ENCODE results near the gene PPIL6.
"Not testable (repeated sequence)": the region's sequence is repeated elsewhere in the genome, so short reads cannot be mapped to it uniquely, and the experiment has no call there.

PPIL6 gene

DNA sequence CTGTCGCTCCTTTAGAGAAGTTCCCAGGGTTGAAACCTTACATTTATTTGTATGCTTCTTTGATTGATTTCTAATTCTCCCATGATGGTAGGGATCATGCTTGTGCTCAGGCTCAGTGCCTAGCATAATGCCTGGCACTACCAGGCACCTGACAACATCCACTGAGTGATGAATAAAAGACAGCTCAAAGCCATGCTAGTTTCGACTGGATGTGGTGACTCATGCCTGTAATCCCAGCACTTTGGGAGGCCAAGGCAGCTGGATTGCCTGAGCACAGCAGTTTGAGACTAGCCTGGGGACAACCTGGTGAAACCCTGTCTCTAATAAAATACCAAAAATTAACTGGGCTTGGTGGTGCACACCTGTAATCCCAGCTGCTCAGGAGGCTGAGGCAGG, 46.5 kb downstream of the PPIL6 start:
- no peak for DNase-seq

DNA sequence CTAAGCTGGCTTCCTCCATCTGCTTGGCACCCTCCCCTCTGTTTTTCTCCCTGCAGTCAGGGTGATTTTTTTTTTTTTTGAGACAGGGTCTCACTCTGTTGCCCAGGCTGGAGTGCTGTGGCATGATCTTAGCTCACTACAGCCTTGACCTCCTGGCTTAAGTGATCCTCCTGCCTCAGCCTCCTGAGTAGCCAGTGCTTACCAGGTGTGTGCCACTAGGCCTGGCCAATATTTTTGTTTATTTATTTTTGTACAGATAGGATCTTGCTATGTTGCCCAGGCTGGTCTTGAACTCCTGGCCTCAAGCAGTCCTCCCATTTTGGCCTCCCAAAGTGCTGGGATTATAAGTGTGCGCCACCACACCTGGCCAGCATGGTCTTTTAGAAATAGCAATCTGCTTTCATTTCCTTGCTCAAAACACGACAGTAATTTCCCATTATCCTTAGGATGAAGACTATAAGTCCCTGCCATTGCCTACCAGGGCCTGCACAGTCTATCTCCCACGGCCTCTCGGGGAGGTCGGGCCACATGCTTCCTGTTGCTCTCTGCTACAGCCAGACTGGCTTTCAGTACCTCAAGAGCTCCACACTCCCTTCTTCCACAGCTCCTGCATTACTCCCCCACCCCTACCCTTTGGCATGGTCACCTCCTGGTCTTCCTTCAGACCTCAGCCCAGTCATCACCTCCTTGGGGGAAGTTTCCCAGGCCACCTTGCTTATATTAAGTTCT, 47.1 kb downstream of the PPIL6 start:
- DNase-seq, result no peak

DNA sequence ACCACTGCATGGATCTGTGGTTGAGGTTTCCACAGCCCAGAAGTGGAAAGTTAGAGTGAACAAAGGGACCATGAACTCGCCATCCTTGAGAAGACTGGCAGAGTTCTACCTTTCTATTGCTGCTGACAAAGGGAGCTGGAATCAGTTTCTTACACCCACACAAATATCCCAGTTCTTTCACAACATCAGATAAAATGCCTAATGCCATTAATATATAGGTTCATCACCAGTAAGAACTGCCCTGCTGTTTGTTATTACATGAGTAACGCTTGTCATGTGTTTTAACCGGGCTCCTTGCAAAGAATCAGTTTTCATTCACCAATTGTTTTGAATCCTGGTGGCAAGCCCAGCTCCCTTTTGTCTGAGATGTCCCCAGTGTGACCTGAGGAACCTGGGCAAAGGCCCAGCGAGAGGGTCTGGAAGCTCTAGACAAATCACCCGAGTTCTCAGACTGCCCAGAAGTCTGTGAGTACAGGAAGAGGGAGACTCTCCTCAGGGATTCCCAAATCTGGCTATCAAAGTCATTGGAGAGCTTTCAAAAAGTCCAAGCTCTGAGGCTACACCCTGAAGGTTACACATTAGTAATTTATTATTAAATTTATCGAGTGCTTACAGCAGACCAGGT, 50.7 kb downstream of the PPIL6 start:
- no peak for DNase-seq

DNA sequence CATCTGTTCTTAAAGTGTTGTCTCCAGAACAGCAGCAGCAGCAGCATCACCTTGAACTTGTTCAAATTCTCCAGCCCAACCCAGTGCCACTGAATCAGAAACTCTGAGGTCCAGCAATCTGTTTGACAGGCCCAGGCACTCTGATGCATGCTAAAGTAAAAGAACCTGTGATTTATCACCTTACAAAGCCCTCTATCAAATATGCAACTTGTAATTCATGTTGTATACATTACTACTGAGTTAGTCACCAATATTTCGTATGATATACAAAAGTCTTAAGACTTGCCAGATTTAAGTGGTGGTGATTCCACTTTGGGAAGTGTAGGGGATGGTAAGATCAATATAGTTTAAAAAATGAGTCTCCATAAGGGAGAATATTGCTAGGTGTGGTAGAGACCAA, 52.2 kb downstream of the PPIL6 start:
- DNase-seq, result no peak

DNA sequence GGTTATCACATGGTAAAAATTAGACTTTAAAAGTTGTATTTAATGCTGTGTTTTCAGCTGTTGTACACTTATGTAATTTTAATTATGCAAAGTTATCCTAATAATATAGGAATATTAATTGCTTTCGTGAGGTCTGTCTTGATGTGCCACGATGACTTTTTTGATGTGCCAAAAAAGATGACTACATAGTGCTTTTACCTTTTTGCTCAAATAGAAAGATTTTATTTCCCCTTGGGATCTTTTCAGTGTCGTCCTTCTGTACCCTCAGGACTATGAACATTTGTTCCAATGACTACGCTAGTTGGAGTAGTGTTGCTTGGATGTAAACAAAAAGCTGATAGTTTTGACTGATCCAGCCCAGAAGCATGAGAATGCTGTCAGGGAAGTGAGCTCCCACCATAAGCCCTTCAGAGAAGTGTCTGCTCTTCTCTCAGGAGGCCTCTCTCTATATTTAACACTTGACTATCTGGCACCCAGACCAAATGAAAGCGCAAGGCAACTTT, 56.9 kb downstream of the PPIL6 start:
- no peak for DNase-seq

DNA sequence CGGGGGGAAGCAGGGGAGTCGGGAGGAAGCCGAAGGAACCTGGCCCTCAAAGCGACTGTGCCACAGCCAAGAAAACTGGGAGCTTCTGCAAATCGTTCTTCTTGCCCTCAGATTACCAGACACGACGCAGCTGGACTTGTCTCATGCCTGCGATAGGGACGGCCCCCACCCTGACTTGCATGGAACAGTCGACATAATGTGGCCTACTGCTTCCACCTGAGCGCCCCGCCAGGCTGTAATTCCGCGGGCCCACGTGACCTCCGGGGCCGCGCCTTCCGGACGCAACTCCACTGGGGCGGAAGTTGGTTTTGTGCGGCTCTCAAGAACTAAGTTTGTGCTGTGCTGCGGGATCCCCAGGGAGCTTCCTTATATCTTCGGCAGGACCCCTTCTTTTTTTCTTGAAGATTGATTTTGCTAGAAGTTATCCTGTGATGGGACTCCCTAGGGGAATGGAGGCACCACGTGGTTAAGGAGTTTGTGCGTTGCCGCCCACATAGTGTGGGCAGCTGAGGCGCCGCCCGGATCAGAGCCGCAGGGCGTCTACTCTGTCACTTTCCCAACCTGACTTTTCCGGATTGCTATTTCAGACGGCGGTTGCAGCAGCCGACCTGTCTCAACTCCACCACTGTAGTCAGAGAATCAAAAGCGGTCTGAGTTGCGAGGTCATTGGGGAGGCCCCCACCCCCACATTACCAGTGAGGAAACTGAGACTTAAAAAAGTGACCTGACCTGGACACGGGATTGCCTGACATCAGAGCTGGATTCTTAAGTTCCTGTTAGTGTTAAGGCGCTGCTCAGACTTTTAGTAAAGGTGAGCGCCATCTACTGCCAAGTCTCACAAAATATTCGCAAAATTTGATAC, 57.6 kb downstream of the PPIL6 start:
- DNase-seq, result peak; percentile 92

DNA sequence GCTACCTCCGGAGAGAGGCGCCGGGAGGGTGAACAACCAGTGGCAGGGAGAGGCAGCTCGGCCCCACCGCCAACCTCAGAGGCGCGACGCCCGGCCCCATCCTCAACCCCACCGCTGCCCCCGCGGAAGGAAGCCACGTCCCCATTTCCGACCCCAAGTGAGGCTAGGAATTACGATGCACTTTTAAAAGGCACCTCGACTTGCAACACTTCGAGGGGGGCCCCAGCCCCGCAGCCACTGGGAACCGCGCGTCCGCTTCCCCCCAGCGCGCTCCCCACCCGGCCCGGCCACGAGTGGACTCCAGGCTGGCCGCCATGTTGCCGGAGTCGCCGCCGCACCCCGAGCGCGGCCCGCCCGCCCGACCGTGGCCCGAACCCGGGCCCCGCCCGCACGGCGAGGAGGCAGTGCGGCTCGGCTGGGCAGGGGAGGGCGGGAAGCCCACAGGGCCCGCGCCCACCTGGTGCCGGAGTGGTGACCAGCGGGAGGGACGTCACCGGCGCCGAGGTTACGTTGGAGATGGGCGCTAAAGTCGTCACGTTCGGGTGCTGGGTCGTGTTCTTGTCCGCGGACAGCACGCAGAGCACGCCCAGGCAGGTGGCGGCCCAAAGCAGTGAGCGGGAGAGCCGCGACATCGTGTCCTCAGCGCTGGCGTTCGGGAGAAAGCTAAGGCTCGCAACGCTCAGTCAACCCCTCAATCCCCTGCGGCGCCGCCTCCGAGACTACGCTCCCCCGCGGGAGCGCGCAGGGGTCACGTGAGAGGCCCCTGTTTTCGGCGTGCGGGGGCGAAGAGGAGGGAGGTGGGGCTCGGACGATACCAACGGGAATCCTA, 58.5 kb downstream of the PPIL6 start, which contains the start of gene CD164:
TSS of gene CD164 (minus strand) at position 721 of the 829 bp plus-strand sequence. CDS start at position 632, 89 bp downstream.
- DNase-seq, result peak; percentile 93

DNA sequence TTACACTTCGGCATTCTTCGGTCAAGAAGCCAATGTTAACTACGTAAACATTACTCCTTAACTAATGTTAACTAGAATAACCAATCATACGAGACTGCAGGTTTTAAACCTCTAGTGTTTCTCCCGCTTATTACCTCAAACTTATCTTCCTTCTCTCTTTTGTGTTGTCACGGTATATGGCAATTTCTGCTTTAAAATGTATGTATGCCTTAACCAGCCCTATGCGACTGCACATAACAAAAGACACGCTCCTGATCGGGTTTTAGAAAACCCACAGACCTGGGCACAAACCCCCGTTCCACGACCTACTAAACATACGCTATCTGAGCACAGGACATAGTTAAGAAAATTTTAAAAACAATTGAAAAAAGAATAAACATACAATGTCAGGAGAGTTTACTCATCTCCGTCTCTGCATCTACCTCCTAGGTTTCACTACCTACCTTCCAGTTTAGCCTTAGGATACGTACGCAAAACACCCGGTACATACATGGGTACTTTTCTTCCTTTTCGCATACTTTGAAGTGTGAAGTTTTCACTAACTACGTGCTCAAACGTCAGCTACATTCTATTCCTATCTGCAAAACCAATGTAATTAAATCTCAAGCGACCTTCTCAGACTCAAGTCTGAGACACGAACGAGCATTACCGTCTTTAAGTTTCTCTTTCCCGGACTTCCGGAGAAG, 59.2 kb downstream of the PPIL6 start:
- peak; percentile 28 for DNase-seq

DNA sequence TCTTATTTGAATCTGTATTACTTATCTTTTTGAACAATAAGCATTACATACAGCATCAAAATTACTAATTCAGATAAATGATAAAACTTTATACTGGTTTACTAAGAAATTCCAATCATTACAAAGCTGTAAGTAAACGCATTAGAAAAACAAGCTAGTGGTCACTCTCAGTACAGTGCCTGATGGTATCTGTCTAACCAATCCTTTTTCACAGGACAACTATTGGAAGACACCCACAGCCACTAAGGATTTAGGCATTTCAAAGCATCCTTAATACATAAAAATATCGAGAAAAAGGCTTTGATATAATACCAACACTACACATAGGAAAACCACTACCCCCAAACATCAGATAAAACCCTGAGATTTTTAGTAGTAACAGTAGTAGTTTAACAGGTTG, 60.7 kb downstream of the PPIL6 start:
- DNase-seq, result no peak

DNA sequence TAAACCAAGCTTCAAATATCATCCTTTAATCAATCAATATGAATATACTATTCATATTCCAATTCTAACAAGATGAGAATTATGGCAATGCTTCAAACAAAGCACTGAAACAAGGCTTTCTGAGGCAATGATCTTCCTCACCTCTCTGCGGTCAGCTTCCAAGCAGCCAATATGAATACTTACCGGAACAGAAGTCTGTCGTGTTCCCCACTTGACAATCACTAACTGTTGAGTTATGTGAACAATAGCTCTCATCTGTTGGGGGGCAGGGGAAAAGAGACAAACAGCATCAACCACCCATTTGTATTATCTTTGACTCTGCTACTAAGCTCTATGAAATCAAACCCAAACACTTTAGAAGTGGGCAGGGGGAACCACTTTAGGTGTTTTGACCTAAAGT, 62.7 kb downstream of the PPIL6 start:
- DNase-seq, result no peak

DNA sequence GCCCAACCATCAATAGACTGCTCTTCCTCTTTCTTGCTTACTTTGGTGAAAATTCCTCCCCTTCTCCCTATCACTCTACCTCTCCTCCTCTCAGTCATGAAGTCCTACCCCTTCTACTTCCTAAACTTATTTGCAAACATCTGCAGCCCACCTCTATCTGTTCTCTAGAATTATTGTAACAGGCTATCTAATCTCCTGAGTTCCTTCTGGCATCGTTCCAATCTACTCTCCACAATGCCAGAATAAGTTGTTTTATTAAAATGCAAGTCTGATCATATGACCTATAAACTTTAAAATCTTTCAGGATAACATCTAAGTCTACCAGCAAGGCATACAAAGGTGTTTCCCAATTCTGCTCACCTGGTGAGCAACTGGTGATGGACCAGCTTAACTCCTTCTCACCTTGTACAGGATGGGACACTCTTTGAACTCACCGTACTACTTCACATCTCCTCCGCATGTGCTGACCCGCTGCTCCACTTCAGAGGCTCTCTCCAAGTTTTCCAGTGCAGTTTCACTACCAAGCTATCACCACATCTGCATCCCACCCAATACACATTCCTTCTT, 66.0 kb downstream of the PPIL6 start:
- no peak for DNase-seq

DNA sequence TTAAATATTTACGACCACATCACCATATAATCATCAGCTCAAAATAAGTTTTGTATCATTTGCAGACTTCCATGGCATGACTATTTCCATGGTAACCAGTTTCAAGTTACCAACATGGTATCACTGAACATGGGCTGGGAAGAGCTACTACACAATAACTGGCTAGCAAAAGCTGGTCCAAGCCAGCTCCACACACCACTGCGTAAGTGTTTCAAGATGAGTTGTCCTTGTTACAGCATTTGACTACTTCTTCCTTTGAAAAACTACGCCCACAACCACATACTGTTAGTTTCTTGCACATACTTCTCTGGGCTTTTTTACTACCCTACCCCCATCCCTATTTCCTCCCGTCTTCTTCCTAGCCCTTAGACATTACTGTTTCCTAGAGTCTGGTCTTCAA, 66.7 kb downstream of the PPIL6 start:
- peak; percentile 14 for DNase-seq

DNA sequence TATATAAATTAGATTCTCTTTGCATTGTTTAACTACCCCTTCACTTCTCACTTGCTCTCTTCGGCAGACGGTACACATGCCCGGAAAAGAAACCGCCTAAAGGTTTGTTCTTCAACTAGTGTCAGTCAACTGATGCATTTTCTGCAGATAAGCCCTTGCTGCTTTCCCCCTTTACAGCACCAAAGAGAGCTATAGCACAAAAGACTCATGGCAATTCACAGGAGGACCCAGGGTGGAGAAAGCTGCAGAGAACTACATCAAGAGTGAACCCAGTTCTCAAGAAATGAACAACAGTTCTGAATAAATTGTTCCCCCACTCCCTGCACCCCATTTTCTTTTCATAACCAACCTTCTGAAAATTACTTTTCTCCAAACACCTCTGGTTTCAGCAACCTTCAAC, 67.1 kb downstream of the PPIL6 start:
- no peak for DNase-seq

DNA sequence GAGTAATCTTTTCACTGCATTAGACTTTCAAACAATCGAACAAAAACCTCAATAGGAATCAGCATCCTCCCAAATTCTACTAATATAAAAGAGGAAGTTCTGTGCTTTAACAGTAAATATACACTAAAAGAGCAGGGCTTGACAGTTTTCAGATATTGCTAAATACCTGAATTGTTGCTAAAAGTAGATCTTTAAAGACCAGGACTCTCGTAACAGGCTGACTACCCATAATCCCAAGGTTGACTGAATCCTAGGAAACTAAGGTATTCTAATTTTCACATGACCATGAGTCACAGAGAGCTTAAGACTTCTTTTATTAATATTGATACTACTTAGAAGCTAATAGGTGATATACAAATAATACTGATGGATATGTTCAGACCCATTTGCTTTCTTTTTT, 68.3 kb downstream of the PPIL6 start:
- no peak for DNase-seq

DNA sequence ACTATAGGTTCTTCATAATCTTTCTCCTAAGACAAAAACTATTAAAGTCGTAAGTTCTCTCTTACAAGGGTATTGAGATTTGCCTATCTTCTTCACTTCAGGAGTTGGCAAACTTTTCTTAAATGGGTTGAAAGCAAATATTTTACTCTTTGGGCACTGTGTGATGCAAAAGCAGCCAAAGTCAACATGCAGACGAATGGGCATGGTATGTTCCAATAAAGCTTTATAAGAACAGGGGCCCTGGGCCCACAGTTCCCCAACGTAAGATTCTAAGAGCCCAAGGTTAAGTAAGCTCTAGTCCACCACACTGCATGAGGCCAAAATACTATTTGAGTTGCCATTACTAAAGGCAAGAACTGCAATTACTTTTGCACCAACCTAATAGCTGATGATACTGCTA, 69.6 kb downstream of the PPIL6 start:
- no peak for DNase-seq

DNA sequence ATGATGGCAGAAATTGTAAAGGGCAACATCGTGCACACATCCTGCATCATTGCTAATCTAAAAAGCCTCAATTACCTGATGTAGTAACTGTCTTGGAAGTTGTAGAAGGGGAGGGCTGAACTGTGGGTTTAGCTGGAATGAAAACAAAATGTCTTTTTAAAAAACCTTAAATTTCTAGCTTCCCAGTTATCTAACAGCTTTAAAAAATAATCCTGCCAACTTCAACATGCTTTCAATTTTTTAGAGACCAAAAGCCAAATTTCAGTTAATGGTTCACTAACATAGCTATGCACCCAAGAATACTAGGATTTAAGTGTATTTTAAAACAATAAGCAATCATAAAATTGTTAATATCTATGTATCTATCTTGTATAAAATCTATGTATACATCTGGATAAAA, 70.1 kb downstream of the PPIL6 start:
- DNase-seq, result no peak

DNA sequence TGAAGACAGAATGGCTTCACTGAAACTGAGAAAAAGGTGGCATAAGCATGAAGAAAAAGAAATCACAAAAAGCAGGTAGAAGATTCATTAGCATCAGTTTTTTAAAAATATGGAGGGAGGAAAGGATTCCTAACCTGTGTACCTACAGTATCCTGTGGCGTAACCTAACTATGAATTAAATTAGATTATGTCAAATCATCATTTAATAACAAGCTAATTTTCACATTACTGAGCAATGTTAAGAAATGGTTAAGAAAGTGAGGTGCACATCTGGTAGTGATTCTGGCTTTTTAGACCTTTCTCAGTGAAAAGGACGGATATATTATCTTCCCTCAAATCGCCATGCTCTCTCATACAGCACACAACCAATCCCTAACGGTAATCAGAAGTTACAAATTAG, 70.7 kb downstream of the PPIL6 start:
- no peak for DNase-seq

DNA sequence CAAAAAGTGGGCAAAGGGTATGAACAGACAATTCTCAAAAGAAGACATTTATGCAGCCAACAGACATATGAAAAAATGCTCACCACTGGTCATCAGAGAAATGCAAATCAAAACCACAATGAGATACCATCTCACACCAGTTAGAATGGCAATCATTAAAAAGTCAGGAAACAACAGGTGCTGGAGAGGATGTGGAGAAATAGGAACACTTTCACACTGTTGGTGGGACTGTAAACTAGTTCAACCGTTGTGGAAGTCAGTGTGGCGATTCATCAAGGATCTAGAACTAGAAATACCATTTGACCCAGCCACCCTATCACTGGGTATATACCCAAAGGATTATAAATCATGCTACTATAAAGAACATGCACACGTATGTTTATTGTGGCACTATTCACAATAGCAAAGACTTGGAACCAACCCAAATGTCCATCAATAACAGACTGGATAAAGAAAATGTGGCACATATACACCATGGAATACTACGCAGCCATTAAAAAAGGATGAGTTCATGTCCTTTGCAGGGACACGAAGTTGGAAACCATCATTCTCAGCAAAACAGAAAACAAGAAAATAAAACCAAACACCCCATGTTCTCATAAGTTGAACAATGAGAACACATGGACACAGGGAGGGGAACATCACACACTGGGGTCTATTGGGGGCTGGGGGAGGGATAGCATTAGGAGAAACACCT, 75.9 kb downstream of the PPIL6 start:
- not testable (repeated sequence) for DNase-seq

DNA sequence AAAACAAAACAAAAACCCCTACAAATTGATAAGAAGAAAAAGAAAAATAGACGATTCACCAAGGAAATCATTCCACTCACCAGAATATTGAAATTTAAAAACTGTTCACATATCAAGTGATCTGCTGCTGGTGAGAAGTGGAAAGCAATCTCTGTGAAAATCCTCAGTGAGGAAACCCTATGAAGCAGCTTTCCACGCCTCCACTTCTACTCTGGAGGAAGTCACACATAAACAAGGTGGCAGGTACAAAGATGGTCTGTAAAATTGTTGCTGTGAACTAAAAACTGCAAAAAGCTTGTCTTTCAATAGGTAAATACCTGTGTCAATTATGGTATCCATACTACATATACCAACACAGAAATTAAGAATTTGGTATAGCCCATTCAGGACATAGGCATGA, 76.7 kb downstream of the PPIL6 start:
- no peak for DNase-seq

DNA sequence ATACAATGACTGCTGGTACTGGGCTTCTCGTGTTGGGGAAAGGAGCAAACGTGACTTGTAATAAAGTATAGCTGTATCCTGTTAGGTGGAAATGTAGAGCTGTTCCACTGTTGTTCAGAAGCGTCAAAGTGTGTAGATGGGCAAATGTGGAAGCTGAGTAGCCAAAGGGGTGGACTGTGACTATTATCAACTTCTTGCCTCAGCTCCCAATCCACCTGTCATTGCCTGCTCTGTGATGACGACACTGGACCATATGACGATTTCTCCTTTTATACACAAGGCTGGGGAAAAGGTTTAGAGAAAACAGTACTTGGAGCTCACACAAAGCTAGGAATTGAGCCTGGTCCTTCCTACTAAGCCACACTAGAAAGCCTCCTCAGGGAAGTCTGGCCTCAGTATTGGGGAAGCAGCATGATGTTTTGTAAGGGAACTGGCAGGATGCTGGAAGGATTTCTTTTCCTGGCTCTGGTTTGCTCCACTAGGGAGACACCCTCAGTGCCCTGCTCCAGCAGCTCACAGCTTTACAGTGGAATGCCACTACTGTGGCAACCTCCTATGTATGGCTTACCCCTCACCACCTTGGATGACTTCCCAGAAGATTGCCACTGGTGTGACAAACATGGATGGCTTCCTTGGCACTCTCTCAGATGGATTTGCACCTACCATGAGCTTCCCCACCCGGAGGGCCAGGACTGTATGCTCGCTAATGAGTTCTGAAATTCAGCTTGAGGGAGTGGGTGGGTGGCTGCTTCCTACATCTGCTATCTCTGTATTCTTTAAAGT, 78.1 kb downstream of the PPIL6 start:
- DNase-seq, result no peak
